Glomerular visceral epithelial cell (primary cell): Measurements from ENCODE around the gene PODXL2.

Source experiments
- DNase-seq: peaks from one replicate; pipeline ENCODE4 v3.0.0-alpha.2; 2016; ENCODE audit errors: extremely low spot score

PODXL2 gene

GRCh38 chr3:127706785-127707351, 77.9 kb downstream of the PODXL2 start:
- no peak for DNase-seq

DNA sequence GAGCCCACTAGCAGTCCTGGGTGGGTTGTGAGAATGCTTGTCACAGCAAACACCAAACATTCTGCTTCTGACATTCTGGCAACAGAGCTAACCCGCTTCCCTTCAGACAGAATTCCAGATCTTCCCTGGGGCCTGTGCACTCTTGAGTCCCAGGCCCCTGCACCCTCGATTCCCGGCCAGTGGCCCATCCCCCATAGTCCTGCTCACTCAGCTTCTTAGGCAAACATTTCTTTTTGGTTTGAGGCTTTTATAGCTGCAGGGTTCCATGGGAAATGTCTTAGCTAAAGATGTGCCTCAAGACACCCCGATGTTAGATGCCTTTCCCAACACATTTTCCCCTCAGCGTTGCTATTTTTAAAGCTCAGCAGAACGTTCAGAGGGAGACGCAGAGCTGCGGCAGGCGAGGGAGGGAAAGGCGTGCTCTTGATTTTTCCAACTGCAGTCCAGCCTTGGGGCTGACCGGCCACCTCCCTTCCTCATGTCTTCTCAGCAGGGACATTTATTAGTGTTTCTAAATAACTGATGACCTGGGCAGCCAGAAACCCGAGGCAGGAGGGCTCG, 78.9 kb downstream of the PODXL2 start:
- no peak for DNase-seq

- no peak for DNase-seq
These were observed 79.9 kb downstream of the PODXL2 start for GRCh38 chr3:127708837-127709236.

- no peak for DNase-seq
These were observed 80.5 kb downstream of the PODXL2 start for GRCh38 chr3:127709320-127710060.

GRCh38 chr3:127710155-127710941, 81.4 kb downstream of the PODXL2 start:
- DNase-seq, result no peak

GRCh38 chr3:127711021-127711695, 82.2 kb downstream of the PODXL2 start:
- no peak for DNase-seq

GRCh38 chr3:127711896-127712295, 82.9 kb downstream of the PODXL2 start:
- no peak for DNase-seq

DNA sequence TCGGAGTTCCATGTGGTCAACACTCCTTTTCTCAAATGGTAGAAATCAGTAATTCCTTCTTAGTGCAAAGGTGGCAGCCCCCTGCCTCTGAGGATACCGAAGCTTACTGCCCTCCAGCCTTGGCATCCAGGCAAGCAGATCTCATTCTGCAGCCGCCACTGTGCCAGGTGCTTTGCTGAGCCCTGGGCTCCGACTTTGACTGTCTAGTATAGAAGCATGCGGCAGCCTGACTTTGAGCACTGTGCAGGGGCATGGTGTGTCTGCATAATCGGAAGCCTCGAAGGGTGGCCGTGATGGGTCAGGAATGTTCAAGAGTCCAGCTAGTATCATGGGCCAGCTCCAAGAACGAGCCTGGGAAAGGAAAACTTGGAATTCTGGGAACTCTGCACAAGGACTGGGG, 83.5 kb downstream of the PODXL2 start:
- no peak for DNase-seq

DNA sequence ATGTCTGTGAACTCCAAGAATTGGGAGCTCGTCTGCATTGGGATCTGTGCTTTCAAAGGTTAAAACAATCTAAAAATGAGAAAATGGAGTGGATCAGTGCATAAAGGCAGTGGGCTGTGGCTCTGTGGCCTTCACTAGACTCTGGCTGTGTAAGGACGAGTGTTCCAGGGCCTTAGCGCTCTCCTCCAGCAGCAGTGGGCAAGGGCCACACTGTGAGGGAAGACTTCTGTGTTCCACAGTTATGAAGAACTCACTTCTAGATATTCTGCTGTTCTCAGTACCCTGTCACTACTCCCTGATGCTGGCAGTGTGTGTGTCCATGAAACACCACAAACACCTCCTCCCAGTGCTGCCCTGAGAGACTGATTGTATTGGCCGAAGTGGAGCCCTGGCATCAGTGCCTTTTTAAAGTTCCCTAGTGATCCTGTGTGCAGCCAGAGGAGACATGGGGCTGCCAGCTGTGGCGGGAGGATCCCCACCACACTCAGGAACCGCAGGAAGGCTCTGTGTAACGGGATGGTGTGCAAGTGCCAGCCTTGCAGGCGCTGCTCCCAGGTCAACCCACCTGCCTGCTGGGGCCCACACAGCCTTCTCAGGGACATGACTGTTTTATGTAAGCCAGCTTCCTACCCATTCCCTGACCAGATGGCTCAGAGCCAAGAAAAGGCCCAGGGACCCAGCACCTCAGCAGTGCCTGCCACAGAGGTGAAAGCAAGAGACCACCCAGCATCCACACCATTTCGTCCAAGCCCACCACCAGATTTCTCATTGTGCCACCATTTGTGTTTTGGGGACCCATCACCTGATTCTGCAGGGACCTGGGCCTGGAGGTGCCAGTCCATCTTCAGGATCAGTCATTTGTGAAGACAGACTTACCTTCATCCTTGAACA, 84.1 kb downstream of the PODXL2 start:
- no peak for DNase-seq

DNA sequence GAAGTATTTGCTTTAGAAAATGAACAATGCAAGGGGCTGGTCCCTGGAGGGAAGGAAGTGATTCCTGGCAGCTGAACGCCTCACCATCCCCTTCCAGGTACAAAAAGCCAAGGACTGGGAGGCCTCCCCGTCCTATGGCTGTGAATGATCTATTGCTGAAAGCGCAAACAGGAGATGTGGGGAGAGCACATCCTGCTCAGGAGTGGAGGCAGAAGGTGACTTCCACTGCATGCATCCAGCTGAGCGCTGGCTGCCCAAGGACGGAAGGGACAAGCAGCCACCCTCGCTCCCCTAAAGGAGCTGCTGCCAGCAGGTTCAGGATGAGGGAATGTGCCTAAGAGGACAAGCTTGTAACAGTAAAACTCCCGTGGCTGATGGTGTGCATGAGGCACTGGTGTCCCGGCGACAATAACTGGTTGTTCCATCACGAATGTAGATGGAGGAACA, 85.2 kb downstream of the PODXL2 start:
- no peak for DNase-seq

DNA sequence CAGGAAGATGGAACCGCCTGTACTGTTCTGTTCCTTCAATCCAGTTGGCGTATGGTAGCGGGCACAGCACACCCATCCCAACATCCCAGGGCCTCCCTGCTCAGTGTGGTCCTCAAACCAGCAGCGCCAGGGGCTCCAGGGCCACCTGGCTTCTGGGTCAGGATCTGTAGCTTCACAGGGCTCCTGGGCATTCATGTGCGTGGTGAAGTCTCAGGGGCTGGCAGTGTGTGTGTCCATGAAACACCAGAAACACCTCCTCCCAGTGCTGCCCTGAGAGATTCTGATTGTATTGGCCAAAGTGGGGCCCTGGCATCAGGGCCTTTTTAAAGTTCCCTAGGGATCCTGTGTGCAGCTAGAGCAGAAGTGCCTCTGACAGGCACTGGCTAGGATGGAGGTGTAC, 85.9 kb downstream of the PODXL2 start:
- no peak for DNase-seq

GRCh38 chr3:127715532-127715931, 86.5 kb downstream of the PODXL2 start:
- DNase-seq, result no peak

DNA sequence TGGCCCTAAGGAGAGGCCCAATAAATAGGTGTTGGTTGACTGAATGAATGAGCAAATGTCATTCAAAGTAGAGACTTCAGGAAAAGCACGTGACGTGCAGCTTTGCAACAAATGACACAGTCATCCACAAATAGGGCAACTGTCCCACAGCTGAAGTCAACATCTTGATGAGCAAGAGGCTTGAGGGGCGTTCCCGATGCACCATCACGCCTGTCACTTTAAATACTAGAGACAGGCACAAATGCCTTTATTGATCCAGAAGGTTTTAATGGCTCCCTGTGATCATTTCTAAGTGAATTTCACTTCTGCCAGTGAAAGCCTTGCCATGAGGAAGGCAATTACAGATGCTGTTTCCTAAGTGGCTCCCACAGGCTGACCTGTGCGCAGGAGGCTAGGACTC, 87.4 kb downstream of the PODXL2 start:
- DNase-seq, result no peak

- no peak for DNase-seq
These were observed 88.6 kb downstream of the PODXL2 start for GRCh38 chr3:127717357-127718244.

DNA sequence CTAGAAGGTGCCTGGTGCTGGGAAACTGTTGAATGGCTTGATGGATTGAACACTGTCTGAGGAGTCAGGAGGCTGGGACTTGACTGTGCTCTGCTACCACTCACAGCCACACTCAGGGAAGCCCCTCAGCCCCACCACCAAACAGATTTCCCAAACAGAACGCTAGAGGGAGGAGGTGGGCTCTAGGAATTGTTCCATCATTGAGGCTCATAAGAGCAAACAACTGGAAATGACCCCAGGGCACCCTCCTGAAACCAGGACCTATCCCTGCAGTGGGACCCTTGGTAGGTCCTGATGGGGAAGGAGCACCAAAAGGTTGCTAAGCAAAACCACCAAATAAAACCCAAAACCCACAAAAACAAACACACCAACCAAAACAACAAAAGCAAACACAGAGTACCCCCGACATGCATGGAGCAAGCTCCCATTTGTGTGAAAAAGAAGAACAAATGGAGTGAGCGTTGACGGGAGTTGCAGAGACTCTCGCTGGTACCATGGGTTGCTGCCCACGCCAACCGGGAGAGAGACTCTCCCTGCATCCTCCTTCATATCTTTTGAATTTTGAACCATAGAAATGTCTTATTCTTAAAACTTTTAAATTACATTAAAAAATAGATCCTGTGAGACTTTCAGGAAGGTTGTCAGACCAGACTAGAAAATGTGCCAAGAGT, 89.4 kb downstream of the PODXL2 start:
- no peak for DNase-seq

DNA sequence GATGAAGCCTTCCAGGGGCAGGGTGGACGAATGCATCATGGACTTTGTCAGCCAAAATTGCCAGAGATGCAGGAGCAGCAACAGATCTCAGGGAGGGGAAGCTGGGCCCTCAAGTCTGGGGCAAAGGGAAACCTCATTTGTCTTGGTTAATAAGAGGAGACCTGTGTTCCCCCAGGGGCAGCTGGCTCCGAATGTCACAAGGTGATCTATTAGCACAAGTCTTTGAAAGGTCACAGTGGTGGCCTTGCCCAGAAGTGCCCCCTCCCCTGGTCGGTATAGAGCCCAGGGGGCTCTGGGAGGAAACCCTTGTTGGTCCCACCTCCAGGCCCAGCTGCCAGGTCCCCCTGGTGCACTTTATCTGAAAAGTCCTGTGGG, 89.9 kb downstream of the PODXL2 start:
- no peak for DNase-seq

DNA sequence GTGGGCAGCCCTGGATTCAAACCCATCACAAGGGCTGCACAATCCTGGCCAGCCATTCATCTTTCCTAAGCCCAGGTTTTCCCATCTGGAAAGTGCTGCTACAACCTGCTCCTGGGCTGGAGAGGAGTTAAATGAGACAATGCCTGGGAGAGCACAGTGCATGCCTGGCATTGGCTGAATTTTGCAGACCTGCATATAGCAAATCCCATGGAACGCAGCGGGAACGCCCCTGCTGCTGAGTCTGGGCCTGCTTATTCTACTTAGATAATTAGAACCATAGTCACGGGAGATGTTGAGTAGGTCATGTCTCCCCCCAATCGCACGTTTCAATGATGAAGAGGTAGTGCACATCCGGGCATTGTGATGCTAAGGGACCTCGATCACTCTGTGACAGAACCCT, 90.4 kb downstream of the PODXL2 start:
- DNase-seq, result no peak

GRCh38 chr3:127720161-127720823, 91.3 kb downstream of the PODXL2 start:
- DNase-seq, result no peak
